Hematopoietic multipotent progenitor cell treated with erythropoietin and hydrocortisone succinate and interleukin-3 and kit ligand, for 4 days (in vitro differentiated cells): ENCODE measurements around the gene BICDL1.
"Not testable (repeated sequence)": the region's sequence is repeated elsewhere in the genome, so short reads cannot be mapped to it uniquely, and the experiment has no call there.

Experiments
- DNase-seq: peaks from one replicate; pipeline ENCODE4 v3.0.0-alpha.2; 2015

Gene BICDL1

GRCh38 chr12:120006258-120006975, 17.4 kb downstream of the BICDL1 start:
- DNase-seq = no peak

DNA sequence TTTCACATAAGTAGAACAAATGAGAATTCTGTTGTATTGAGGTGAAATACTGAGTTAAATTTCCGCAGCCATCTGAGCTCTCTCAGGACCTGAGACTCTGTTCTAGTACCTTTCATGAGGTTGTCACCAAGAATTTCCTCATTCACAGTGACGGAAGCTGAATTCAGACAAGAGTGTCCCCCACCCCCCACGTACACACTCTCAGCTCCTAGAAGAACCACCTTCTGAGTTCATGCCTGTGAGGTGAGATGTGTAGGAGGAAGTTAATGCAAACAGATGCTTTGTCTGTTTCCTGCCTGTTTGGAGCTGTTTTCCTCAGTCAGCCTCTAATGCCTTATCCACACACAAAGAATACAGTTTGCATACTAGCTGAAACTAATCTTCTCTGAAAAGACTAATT, 18.2 kb downstream of the BICDL1 start:
- DNase-seq = peak; percentile 32

DNA sequence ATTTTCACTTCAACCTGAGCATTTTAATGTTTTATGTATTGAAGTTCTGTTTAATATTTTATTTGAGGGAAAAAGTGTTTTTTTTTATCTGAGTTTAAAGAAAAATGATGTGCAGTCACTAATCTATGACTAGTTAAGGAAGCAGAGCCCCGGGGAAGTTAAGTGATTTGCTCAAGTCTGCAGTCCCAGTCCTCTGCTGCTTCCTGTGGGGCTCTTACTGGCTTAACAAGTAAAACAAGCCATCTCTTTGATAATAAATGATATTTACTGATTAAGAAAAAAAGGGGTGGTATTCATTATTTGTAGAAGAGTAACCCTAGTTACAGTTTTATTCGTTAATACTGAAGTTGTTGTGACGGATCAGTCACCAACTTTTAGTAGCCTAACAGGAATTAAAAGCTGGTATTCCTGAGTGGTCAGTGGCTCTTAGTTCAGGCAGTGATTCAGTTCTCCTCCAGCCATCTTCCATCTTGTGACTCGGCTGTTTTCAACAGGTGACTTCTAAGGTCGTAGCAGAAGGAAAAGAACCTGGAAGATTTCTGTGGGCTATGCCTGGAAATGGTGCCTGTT, 21.7 kb downstream of the BICDL1 start:
- DNase-seq = no peak

- DNase-seq = no peak
Observed at GRCh38 chr12:120012067-120012621, 23.1 kb downstream of the BICDL1 start.

DNA sequence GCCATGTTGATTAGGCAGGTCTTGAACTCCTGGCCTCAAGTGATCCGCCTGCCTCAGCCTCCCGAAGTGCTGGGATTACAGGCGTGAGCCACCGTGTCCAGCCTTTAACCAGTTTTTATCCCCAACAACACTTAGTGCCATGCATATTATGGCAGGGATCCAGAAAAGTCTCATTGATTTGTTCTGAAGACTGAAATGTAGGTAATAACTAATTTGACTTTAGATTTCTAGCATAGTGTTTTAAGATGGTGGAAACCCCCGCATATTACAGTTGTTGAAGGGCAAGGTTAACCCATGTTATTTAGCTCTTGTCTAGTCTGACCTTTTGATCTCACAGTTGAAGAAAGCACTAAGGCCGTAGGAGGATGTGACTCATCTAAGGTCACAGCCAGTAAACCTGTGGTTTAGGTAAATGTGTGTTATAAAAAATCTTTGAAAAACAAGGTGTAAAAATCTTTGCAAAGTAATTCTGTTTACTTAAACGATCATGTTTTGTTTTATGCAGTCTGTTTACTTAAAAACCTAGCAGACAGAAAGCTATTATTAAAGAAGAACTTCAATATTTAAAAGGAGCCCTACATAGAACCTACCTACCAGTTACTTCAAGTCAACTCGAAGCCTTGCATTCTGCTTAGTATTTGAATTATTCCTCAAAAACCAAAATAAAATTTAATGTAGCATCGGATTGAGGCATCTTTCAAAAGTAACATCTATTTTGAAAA, 24.8 kb downstream of the BICDL1 start:
- DNase-seq = no peak

DNA sequence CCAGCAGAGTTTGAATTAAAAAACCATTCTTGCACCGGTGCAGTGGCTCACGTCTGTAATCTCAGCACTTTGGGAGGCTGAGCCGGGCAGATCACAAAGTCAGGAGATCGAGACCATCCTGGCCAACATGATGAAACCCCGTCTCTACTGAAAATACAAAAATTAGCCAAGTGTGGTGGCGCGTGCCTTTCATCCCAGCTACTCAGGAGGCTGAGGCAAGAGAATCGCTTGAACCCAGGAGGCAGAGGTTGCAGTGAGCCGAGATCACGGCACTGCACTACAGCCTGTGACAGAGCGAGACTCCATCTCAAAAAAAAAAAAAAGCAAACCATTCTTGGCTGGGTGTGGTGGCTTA, 25.3 kb downstream of the BICDL1 start:
- DNase-seq = not testable (repeated sequence)

GRCh38 chr12:120015313-120015712, 26.3 kb downstream of the BICDL1 start:
- DNase-seq = no peak

DNA sequence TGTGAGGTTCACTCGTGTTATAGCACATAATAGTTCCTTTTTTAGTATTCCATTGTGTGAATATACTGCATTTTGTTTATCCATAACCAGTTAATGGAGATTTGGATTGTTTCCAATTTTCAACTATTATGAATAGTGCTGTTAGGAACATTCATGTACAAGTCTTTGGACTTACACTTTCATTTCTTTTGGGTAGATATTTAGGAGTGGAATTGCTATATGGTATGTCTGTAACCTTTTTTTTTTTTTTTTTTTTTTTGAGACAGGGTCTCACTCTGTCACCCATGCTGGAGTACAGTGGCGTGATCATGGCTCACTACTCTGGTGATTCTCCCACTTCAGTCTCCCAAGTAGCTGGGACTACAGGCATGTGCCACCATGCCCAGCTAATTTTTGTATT, 27.2 kb downstream of the BICDL1 start:
- not testable (repeated sequence) for DNase-seq

DNA sequence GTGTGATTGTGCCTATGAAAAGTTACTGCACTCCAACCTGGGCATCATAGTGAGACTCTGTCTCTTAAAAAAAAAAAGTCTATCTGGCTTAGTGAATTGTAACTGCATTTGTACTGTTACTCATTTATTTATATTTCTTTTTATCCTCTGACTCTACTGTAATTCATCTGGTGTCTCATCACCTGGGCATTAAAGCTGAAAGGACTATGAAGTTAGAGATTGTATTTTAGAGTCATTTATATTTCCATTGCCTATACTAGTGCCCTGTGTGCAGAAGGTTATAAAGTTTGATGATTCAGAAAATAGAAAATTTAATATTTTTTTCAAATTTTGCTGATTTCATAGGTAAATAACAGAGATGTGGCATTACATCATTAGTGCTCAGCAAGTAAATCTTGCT, 30.2 kb downstream of the BICDL1 start:
- DNase-seq = no peak

- DNase-seq = no peak
Observed at GRCh38 chr12:120019938-120020337, 30.9 kb downstream of the BICDL1 start.

DNA sequence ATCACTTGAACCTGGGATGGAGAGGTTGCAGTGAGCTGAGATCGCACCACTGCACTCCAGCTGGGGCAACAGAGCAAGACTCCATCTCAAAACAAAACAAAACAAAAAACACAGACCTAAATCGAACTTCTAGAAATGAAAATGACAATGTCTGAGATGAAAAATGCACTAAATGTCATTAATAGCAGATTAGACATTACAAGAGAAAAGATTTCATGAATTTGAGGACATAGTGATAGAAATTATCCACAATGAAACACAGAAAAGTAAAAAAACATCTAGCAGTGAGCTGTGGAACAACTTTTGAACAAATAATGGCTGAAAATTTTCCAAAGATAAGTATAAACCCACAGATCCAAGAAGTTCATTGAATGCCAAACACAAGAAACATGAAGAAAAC, 35.2 kb downstream of the BICDL1 start:
- no peak for DNase-seq

DNA sequence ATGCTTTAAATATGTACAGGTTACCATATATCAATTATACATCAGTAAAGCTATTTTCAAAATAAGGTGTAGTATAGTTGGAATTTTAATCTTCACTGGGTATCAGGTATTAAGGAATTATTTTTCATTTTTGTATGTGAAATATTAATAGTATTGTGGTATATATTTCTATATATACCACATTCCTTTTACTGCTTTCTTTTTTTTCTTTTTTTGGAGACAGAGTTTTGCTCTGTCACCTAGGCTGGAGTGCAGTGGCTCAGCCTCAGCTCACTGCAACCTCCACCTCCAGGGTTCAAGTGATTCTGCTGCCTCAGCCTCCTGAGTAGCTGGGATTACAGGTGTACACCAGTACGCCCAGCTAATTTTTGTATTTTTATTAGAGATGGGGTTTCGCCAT, 36.6 kb downstream of the BICDL1 start:
- DNase-seq = no peak

DNA sequence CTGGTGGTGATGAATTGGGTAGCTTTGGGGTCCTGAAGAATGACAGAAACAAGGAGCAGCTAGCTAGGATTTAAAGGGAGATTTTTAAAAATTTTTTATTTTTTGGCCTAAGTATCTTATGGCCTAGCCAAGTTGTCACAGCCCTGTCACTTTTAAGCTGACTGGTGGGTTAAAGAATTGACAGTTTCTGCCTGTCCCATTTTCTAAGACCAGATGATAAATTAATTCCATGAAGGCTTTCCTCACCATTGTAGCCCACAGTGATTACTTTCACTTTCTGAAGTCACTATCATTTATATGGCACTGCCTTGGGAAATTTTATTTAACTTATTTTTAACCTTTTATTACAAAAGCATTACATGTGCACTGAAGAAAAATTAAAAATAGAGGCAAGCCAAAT, 43.2 kb downstream of the BICDL1 start:
- no peak for DNase-seq

DNA sequence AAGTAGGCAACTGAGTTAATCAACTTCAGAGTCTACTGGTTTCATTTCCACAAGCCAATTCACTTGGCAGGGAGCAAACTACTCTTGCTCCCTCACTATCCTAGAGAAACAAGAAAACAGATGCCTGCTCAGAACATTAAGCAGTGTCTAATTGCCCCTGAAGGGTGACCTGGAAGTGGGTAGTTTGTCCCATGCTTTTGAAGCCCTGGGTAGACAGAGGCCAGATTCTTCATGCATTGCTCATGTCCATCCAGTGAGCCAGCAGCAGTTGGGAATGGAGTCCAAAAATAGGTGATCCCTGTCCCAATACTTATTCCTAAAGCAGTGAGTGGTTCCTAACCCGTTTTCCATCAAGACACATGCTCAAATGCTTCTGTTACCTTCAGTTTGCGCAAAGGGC, 48.8 kb downstream of the BICDL1 start:
- no peak for DNase-seq

DNA sequence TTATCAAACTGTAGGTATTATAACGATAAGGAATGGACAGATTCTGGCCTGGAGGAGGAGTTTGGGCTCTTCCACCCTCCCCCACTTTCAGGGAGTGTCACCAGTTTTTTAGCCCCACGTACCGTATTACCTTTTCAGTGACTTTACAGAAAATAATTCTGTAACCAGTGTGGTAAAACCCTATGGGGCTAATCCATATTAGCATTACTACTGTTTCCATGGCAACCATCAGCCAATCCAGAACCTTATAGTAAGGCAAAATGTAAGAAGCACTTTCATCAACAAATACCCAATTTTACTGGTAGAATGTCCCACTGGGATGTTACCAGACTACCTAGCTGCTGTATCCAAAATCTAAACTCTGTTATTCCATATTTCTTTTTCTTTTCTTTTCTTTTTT, 50.7 kb downstream of the BICDL1 start:
- DNase-seq = peak; percentile 8

DNA sequence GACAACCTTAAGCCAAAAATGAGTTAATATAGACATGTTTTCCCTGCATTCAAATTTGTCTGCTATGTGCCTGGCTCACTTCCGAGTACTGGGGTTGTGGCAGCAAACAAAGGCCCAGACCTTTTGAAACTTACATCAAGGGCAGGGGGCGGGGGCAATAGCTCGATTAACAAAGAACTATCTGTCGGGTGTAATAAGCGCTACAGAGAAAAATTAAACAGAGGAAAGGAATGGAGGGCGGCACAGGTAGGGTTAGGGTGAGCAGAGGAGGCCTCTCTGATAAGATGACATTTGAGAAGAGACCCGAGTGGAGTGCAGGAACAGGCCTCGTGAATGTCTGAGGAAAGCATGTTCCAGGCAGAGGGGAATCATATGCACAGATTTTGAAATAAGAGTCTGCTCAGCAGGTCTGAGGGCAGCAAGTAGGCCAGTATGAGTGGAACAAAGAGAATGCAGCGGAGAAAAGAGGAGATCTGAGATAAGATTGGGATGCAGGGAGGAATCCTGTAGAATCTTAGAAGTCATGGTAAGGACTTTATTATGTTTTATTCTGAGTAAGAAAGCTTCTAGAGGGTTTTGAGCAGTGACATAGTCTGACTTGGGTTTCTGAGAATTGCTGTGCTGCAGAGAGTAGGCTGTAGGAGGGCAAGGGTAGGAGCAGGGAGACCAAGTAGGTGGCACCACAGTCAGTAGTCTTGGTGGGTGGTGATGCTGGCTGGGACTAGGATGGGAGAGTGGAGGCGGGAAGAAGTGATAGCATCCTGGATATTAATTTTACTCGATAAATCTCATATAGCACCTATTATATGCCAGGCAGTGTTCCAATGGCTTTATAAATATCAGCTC, 52.6 kb downstream of the BICDL1 start:
- no peak for DNase-seq

DNA sequence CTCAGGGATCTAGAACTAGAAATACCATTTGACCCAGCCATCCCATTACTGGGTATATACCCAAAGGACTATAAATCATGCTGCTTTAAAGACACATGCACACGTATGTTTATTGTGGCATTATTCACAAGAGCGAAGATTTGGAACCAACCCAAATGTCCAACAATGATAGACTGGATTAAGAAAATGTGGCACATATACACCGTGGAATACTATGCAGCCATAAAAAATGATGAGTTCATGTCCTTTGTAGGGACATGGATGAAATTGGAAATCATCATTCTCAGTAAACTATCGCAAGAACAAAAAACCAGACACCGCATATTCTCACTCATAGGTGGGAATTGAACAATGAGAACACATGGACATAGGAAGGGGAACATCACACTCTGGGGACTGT, 56.3 kb downstream of the BICDL1 start:
- DNase-seq = not testable (repeated sequence)

GRCh38 chr12:120047072-120047471, 58.0 kb downstream of the BICDL1 start:
- DNase-seq = no peak

GRCh38 chr12:120048263-120048662, 59.2 kb downstream of the BICDL1 start:
- no peak for DNase-seq

DNA sequence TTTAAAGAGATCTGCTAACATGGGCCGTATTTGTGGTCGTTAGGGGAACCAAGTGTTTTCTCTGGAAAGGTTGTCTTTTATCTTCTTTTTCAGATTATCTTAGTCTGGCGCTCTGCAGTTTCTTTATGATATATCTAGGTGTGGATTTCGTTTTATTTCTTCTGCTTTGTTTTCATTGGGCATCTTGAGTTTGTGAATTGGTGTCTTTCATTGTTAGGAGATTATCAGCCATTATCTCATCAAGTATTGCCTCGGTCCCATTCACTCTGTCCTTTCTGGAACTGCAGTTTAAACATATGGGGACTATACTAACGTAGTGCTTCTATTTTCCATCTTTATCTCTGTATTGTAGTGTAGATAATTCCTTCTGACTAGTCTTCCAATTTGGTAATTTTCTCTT, 60.4 kb downstream of the BICDL1 start:
- no peak for DNase-seq

- no peak for DNase-seq
Observed at GRCh38 chr12:120051535-120051934, 62.5 kb downstream of the BICDL1 start.

DNA sequence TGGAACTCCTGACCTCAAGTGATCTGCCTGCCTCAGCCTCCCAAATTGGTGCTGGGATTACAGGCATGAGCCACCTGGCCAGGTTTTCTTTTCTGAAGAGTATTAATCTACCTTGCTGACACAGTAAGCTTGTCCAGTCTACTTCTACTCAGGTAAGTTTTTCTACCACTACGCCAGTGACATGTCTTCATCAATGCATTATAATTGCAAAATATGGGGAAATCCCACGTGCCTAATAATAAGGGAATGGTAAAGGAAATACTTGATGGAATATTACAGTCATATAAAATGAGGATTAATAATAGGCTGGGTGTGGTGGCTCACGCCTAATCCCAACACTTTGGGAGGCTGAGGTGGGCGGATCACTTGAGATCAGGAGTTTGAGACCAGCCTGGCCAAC, 65.3 kb downstream of the BICDL1 start:
- DNase-seq = no peak
